GM13976 (cell line): ENCODE measurements around the gene ZCCHC4.

Source experiments
- DNase-seq: peaks from one replicate; pipeline ENCODE4 v3.0.0; 2012; ENCODE audit warnings: low spot score
- in situ Hi-C: fragments of 300-500 bp; cut with MboI; formaldehyde crosslinking; loops from one replicate; pipeline ENCODE4 v1.12.0; 2022; ENCODE audit warnings: low sequenced_read_pairs, mixed read lengths, inconsistent platforms; ENCODE audit not compliant: unreplicated experiment
- TF ChIP-seq, protein P1 (sequence below): IDR thresholded peaks from 2 replicates; pipeline ENCODE4 v1.5.1; 2012; ENCODE audit warnings: borderline replicate concordance, mild to moderate bottlenecking; ENCODE audit not compliant: insufficient read depth; ENCODE audit errors: extremely low read depth, missing control alignments, control extremely low read depth

The ZCCHC4 gene

DNA sequence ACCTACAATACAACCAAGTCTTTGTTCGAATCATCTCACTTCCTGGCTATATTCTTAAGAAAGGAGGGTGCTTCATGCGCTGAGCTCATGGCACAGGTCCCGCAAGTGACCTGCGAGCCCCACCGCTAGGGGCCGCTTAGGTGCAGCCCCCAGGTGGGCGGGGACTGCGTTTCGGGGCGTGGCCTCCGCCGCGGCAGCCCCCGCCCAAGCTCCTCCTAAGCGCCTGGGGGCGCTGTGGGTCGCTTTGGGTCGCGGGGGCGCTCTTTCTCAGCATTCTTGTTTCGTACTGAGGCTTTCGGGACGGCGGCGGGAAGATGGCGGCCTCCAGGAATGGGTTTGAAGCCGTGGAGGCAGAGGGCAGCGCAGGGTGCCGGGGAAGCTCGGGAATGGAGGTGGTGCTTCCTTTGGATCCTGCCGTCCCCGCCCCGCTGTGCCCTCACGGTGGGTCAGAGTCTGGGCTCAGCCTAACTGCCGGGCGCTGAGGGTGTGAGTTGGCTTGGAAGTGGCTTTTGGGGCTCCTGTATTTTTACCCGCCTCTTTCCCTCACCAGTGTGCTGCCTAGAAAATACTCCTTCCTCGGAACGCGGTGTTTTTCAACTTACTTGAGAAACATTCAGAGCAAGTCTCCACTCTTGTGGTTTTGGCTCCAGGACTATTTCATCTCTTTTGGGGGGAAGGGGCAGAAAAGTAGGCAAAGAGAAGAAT is at the start of gene ZCCHC4:
Gene ZCCHC4, plus strand, starts transcription at position 279 of the 705 bp plus-strand sequence. Its CDS starts 36 bp downstream, at position 315.
- DNase-seq, result peak; percentile 92
- TF ChIP-seq, protein P1, sequence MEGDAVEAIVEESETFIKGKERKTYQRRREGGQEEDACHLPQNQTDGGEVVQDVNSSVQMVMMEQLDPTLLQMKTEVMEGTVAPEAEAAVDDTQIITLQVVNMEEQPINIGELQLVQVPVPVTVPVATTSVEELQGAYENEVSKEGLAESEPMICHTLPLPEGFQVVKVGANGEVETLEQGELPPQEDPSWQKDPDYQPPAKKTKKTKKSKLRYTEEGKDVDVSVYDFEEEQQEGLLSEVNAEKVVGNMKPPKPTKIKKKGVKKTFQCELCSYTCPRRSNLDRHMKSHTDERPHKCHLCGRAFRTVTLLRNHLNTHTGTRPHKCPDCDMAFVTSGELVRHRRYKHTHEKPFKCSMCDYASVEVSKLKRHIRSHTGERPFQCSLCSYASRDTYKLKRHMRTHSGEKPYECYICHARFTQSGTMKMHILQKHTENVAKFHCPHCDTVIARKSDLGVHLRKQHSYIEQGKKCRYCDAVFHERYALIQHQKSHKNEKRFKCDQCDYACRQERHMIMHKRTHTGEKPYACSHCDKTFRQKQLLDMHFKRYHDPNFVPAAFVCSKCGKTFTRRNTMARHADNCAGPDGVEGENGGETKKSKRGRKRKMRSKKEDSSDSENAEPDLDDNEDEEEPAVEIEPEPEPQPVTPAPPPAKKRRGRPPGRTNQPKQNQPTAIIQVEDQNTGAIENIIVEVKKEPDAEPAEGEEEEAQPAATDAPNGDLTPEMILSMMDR, result peak; percentile 99
- in situ Hi-C loops, result no loop called here

DNA sequence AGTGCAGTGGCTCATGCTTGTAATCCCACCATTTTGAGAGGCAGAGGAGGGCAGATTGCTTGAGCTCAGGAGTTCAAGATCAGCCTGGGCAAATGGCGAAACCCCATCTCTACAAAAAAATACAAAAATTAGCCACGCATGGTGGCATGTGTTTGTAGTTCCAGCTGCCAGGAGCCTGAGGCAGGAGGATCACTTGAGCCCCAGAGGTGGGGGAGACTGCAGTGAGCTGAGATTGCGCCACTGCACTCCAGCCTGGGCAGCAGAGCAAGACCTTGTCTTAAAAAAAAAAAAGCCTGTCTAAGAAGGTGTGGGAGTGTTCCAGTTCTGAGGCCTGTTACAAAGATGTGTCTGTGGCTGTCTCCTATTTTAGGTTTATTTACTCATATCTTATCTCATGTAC is 40.7 kb upstream of the ZCCHC4 start:
- in situ Hi-C loops, result no loop called here
- no peak for DNase-seq
- TF ChIP-seq, protein P1, result no peak

- TF ChIP-seq, protein P1, result no peak
- in situ Hi-C loops, result no loop called here
- DNase-seq, result no peak
These were observed 32.4 kb upstream of the ZCCHC4 start for GRCh38 chr4:25280210-25280609.

- DNase-seq, result no peak
- TF ChIP-seq, protein P1, result no peak
- in situ Hi-C loops, result no loop called here
These were observed 28.6 kb upstream of the ZCCHC4 start for GRCh38 chr4:25283948-25284347.

GRCh38 chr4:25284466-25284865 is 28.1 kb upstream of the ZCCHC4 start:
- no peak for DNase-seq
- in situ Hi-C loops, result no loop called here
- TF ChIP-seq, protein P1, result no peak

GRCh38 chr4:25290490-25291067 is 22.0 kb upstream of the ZCCHC4 start:
- DNase-seq, result no peak
- TF ChIP-seq, protein P1, result no peak
- in situ Hi-C loops, result no loop called here
